Stimulated activated CD4-positive, alpha-beta T cell treated with anti-CD3 and anti-CD28 coated beads, Interleukin-2, amount 100 ng/mL, for 48 hours (primary cell): Measurements from ENCODE around the gene NME4.
A peak's percentile ranks its signal among the peaks of the same experiment; 100 is the strongest.

ENCODE experiments used
- DNase-seq, 2 donors: peaks; one replicate each; pipeline ENCODE4 v3.0.0-alpha.2; 2020

The NME4 gene

GRCh38 chr16:363766-364490 is 33.1 kb upstream of the NME4 start:
- DNase-seq = no peak

- no peak for DNase-seq
These were observed 32.2 kb upstream of the NME4 start for GRCh38 chr16:364595-365491.

GRCh38 chr16:366476-366875 is 30.5 kb upstream of the NME4 start:
- no peak for DNase-seq

GRCh38 chr16:367333-367903 is 29.6 kb upstream of the NME4 start:
- DNase-seq = no peak

- no peak for DNase-seq
These were observed 28.4 kb upstream of the NME4 start for GRCh38 chr16:368388-369158.

GRCh38 chr16:369275-369865 is 27.6 kb upstream of the NME4 start:
- no peak for DNase-seq

GRCh38 chr16:369866-370436 is 27.0 kb upstream of the NME4 start:
- DNase-seq = no peak

GRCh38 chr16:370443-370842 is 26.6 kb upstream of the NME4 start, which contains the start of gene MRPL28:
MRPL28 (minus strand) TSS chr16:370538; CDS start chr16:370218, 320 bp downstream.
- DNase-seq = peak; percentile 92 to 93

GRCh38 chr16:370979-371514 is 26.0 kb upstream of the NME4 start:
- no peak for DNase-seq

GRCh38 chr16:371515-372301 is 25.3 kb upstream of the NME4 start:
- no peak for DNase-seq

- no peak for DNase-seq
These were observed 24.6 kb upstream of the NME4 start for GRCh38 chr16:372302-372983.

GRCh38 chr16:373020-373598 is 23.9 kb upstream of the NME4 start:
- DNase-seq = no peak

- DNase-seq = no peak
These were observed 23.0 kb upstream of the NME4 start for GRCh38 chr16:373848-374615.

GRCh38 chr16:374616-374926 is 22.4 kb upstream of the NME4 start:
- no peak for DNase-seq

- no peak for DNase-seq
These were observed 21.8 kb upstream of the NME4 start for GRCh38 chr16:375212-375611.

- no peak for DNase-seq
These were observed 20.8 kb upstream of the NME4 start for GRCh38 chr16:375927-376816.

- DNase-seq = no peak
These were observed 20.1 kb upstream of the NME4 start for GRCh38 chr16:376817-377418.

- no peak for DNase-seq
These were observed 19.5 kb upstream of the NME4 start for GRCh38 chr16:377419-377951.
